CD4-positive, alpha-beta T cell treated with Interleukin-15 for 1 hour (primary cell): Measurements from ENCODE around the gene ZNF3.

Source experiments
- DNase-seq: peaks from one replicate; pipeline ENCODE4 v3.0.0-alpha.2; 2020

The ZNF3 gene

DNA sequence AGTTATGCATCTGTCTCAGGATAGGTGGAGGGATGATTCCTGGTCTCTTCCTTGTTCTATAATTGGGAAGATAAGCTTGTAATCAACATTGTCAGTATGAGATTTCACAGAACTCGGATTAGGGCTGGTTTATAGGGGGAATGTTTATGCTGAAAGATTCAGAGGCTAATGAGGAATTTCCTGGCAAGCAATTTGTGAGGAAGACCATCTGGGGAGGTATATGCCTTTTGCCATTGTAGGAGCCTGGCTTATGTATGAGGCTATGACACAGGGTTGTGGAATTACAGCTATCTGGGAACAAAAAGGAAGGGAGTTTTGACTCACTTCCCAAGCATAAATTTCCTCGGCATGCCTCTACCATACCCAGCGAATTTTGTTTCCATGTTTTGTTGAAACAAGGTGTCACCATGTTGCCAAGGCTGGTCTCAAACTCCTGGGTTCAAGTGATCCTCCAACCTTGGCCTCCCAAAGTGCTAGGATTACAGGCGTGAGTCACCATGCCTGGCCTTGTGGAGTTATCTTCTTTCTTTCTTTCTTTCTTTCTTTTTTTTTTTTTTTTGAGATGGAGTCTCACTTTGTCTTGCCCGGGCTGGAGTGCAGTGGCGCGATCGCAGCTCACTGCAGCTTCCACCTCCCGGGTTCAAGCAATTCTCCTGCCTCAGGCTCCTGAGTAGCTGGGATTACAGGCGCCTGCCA lies 5.7 kb upstream of the ZNF3 start:
- DNase-seq = no peak

DNA sequence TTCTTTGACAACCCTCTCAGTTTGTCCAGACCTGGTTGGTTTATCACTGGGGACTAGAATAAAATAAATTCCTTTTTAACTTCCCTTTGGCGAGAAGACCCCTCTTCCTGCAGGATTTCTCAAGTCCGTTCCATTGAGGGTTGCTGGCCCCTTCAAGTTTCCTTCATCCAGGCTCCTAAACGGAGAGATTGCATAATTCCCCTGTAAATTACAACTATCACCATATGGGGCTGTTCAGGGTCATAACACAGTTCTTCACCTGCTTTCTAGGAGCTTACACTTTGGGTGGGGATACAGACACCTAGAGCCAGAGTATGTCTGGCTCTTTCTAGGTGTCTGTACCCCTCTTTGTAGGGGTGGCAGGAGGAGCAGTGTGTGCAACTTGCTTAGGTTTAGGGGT lies 4.0 kb upstream of the ZNF3 start:
- no peak for DNase-seq

DNA sequence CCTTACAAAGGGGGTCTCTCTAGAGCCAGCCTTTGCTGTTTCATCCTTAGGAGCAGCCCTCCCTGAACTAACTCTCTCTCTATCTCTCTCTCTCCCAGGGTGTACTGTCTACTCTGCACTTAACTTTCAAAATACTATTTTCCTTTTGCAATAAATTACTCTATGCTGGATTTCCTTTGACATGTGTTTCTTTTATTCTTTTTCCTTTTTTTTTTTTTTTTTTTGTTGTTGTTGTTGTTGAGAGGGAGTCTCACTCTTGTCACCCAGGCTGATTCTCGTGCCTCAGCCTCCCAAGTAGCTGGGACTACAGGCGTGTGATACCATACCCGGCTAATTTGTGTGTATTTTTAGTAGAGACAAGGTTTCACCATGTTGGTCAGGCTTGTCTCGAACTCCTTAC lies 1.5 kb upstream of the ZNF3 start:
- no peak for DNase-seq

DNA sequence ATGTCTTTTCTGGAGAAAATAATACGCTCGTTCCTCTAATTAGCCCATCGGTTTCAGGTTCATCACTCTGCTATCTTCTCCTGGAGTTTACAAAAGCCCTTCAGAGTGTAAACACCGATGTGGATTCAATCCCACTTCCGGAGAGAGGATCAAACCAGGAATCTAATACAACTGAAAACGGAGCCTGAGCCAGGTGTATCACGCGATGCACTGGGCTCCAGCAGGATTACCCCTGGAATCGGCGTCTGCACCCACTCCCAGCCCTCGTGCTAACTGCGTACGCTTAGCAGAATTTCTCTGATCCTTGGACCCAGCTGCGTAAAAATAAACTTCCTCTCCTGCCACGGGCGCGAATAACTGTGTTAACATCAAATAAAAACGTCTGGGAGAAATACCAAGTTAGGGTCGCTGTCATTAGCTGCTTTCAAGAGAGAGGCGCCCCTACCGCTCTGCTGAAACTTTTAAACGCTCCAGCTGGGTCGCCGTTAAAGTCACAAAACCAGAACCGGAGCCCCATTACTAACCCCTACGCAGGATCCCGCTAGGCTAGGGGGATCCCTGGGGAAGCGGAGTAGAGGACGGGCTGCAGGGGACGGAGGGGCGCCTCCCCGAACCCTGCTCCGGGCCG lies 502 bp downstream of the ZNF3 start:
- DNase-seq = no peak

DNA sequence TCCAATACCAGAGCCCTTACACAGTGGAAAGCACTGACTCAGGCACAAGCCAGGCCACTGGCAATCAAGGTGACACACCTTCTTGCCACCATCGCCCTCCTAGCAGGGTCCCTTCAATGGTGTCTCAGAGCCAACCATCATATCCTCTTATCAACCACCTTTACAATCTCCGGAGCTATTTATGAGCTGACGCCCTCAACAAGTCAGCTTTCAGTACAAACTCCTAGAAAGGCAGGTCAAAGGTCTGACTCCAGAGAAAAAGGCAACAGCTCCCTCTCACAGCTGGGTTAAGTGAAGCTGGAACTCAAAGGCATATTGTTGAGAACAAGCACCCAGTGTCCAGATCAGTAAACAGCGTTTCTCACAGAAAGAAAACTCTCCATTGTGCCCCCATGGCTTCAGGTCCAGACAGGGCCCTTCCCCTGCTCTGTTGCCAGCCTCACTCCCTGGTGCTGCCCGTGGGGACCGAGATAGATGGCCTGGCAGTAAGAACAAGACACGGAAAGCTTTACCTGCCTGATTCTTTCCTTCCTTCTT lies 2.4 kb downstream of the ZNF3 start:
- no peak for DNase-seq

DNA sequence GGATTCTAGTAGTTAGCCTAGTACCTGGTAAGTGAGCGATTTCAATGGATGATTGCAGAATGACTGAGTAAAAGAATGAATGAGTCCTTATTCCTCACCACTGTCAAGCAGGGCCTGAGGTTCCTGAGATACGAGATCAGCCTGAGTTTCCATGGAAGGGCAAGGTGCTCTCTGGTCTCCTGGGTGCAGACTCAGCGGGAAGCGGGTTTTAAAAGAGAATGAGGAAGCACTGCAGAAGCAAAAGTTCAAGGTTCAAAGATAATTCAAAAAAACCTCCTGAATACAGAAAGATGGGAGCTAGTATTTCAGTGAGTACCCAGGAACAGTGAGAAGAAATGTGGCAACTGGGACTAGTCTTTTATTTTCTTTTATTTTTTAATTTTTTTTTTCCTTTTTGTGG lies 4.3 kb downstream of the ZNF3 start:
- DNase-seq = no peak

DNA sequence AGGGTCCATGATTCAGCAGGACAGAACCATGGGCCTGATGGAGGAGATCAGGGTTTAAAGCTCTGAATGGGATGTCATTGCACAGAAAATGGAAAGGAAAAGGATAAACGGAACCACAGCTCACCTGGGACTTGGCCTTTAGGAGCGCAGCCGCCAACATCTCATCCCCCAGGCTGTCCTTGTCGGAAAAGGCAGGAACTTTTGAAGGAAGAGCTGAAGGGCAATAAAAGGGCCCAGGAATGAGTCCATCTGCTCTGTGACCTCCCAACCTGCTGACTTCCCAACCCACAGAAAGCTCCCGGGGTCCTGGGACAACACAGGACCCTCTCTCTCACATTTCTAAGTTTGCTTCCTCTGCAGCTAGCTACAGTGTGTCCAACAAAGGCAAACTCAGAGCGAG lies 6.1 kb downstream of the ZNF3 start:
- DNase-seq = no peak

DNA sequence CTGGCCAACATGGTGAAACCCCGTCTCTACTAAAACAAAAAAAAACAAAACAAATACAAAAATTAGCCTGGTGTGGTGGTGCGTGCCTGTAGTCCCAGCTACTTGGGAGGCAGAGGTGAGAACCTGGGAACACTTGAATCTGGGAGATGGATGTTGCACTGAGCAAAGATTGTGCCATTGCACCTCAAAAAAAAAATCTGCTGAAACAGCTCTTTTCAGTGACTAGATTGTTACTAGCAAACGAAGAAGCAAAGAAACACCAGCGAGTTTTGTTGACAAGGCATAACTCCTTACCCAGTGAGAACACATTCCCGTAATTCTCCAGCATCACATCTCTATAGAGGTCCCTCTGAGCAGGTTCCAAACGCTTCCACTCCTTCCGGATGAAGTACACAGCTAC lies 6.7 kb downstream of the ZNF3 start:
- no peak for DNase-seq

DNA sequence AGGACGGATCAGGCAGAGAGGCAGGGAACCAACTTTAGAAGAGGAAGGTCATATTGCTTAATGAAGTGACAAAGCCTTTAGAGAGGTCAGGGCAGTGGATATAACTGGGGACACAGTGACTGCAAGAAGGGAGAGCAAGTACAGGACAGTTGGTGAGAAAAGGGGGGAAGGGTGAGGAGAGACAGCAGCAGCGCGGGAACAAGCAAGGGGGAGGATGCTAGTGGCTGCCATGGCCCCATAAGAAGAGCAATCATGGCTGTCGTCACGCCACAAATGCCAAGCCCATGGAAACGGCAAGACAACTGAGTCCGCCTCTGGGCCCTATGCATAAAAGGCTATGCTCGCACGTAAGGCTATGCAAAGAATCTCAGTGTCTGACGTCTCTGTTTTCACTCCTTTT lies 9.1 kb downstream of the ZNF3 start:
- no peak for DNase-seq

DNA sequence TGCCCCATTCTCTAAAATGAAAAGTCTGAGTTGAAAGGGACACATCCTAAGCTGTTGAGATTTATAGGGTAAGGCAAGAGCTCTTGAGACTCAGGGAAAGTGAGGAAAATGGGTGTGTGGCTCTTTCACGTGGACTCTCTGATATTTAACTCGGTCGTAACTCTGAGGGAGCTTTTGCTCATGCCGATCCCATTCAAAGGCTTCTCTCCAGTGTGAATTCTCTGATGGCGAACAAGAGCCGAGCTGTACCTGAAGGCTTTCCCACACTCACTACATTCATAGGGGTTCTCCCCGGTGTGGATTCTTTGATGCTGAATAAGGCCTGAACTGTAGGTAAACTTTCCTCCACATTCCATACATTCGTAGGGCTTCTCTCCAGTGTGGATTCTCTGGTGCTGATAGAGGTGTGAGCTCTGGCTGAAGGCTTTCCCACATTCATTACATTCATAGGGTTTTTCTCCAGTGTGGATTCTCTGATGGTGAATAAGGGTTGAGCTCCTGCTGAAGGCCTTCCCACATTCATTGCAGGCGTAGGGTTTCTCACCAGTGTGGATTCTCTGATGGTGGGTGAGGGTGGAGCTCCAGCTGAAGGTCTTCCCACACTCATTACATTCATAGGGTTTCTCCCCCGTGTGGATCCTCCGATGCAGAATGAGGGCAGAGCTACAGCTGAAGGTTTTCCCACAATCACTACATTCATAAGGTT lies 10.4 kb downstream of the ZNF3 start:
- DNase-seq = no peak

DNA sequence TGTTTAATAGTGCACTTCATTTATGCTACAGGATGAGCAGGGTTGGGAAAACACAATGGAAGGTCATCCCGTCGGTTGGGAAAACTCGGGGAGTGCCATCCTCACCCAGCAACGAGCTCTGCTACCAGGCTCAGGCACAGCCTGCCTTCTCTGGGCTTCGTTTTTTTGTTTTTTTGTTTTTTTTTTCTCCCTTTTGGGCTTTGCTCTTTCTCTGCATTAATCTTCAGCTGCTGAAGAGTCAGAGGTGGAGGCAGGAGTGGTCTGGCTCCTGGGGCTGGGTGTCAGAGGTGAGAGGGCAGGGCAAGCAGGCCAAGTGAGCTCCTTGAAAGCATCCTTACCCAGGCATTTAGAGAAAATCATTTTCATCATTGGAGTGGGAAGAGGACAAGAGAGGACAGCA lies 11.5 kb downstream of the ZNF3 start:
- DNase-seq = no peak

DNA sequence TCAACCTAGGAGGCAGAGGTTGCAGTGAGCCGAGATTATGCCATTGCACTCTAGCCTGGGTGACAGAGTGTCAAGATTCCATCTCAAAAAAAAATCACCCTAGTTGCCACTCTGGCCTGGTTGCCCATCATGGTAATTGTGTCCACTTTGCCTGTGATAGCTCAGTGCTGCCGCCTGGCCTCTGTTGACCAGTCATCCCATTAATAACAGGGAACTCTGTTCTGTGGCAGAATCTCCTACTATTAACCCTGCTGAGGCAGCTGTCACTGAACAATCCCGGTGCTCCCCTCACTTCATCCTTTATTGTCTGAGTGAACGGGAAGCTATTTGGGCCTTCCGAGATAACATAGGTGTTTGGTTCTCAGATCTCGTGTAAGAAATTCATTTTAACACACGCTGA lies 14.6 kb downstream of the ZNF3 start:
- no peak for DNase-seq

DNA sequence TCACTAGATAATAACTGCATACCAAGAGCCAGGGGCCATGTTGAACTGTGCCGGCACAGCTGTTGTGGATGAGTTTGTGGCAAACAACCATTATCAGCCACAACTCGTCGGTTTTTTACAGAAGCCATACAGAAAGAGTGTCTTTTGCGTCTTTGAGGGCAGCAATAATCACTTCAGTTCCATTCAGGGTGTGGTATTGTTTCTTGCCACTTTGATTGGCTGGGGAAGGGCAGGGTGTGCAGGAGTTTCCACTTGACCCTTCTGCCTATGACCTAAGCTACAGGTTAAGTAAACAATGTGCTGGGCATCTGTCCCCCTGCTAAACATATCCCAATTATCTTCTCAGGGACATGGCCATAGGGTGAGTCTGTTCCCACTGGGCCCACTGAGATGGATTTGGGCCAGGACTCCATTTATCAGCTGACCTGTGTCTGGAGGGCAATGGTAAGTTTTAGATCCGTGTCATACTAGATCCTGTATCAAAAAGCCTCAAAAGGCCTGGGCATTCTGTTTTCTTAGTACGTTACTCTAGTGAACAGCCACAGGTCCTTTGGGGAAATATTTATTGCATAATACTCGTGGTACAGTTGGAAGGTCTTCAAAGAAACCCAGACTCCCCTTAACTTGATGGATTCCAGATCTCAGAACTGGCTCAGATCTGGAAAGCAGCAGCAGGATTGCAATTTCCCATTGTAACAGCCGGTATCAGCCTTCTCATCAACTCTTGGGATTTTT lies 15.9 kb downstream of the ZNF3 start:
- no peak for DNase-seq

DNA sequence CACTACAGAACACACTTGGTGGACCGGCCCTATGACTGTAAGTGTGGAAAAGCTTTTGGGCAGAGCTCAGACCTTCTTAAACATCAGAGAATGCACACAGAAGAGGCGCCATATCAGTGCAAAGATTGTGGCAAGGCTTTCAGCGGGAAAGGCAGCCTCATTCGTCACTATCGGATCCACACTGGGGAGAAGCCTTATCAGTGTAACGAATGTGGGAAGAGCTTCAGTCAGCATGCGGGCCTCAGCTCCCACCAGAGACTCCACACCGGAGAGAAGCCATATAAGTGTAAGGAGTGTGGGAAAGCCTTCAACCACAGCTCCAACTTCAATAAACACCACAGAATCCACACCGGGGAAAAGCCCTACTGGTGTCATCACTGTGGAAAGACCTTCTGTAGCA lies 17.4 kb downstream of the ZNF3 start:
- no peak for DNase-seq

DNA sequence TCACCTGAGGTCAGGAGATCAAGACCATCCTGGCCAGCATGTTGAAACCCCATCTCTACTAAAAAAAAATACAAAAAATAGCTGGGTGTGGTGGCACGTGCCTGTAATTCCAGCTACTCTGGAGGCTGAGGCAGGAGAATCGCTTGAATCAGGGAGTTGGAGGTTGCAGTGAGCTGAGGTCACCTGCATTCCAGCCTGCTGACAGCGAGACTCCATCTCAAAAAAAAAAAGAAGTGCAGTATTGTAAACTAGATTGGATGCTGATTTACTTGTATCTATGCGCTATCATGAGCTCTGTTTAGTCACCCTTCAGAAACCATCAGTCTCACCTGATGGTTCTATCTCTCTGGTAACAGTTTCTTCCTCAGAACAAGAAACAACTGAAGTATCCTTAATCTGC lies 18.1 kb downstream of the ZNF3 start:
- DNase-seq = no peak

DNA sequence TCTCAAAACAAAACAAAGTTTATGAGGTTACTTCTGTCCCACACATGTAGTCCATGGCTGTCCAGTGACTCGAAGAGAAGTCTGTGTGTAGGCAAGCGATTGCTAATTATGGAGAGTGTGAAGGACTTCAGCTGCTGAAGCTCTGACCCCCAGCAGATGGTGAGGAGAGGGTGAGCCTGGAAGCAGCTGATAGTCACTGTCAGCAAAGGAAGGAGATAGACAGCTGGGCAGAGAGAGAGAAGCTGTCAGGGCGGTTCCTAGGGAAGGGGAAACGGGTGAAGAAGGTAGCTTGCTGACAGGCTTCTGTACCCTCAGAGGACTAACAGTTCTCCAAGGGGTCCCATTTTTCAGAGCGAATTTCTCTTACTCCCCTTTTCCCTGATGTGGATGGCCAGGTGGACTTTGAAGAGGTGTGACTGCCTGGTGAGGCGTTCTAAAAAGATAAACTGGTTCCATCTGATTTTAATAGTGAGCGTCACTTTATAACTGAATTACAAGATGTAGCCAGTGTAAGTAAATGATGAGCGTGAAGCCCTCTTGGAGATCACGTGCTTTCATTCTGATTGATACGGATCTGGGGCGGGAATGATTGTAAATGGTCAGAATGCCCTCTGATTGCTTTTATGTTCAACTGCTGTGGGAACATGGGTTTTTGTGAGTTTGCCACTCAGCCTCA lies 19.9 kb downstream of the ZNF3 start:
- DNase-seq = no peak

DNA sequence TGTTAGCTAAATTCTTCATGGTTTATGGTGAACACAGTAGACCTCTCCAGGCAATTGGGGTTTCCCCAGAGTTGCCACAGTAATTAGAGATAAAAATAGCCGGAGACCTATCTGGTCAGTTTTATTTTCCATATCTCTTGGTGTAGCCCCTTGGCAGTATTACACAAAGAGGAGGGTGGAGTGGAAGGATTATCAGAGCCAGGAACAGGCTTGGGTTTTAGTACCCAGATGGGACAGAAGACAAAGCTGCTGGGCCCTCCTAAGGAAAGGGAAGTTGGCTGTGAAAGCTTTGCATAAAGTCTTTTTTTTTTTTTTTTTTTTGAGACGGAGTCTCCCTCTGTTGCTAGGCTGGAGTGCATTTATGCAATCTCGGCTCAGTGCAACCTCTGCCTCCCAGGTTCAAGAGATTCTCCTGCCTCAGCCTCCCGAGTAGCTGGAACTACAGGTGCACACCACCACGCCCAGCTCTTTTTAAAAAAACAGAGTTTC lies 22.2 kb downstream of the ZNF3 start:
- no peak for DNase-seq

DNA sequence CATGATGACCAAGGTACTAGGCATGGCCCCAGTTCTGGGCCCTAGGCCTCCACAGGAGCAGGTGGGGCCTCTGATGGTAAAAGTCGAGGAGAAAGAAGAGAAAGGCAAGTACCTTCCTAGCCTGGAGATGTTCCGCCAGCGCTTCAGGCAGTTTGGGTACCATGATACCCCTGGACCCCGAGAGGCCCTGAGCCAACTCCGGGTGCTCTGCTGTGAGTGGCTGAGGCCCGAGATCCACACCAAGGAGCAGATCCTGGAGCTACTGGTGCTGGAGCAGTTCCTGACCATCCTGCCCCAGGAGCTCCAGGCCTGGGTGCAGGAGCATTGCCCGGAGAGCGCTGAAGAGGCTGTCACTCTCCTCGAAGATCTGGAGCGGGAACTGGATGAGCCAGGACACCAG lies 24.5 kb downstream of the ZNF3 start:
- no peak for DNase-seq

DNA sequence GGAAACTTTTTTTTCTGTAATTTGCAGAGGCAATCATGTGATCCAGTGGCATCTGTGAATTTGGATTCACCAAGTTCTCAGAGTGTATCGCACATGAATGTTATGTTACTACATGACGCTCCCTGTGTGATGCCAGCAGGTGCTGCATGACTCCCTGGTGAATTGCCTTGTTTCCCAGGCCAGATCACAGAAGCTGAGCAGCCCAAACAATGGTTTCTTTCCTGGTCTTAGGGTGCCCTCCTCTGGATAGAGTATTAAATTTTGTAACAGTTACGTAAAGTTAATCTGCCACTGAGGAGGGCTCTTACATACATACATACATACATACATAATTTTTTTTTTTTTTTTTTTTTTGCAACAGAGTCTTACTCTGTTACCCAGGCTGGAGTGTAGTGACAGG lies 28.3 kb downstream of the ZNF3 start:
- DNase-seq = peak; percentile 18

DNA sequence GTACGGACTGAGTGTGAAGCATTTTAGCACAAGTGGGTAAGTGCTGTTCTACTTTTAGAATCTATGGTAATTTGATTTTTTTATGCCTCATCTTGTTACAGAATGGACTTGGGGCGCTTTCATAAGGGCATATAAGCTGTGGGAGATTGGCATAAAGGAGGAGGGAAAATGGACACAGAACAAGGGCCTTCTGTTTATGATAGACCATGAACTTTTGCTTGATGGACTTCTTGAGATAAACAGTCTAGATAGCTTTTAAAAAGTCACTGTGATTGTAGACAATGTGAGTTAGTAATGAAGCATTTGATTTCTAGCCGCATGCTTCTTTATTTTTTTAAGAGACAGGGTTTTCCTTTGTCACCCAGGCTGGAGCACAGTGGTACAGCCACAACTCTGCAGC lies 29.9 kb downstream of the ZNF3 start:
- no peak for DNase-seq

DNA sequence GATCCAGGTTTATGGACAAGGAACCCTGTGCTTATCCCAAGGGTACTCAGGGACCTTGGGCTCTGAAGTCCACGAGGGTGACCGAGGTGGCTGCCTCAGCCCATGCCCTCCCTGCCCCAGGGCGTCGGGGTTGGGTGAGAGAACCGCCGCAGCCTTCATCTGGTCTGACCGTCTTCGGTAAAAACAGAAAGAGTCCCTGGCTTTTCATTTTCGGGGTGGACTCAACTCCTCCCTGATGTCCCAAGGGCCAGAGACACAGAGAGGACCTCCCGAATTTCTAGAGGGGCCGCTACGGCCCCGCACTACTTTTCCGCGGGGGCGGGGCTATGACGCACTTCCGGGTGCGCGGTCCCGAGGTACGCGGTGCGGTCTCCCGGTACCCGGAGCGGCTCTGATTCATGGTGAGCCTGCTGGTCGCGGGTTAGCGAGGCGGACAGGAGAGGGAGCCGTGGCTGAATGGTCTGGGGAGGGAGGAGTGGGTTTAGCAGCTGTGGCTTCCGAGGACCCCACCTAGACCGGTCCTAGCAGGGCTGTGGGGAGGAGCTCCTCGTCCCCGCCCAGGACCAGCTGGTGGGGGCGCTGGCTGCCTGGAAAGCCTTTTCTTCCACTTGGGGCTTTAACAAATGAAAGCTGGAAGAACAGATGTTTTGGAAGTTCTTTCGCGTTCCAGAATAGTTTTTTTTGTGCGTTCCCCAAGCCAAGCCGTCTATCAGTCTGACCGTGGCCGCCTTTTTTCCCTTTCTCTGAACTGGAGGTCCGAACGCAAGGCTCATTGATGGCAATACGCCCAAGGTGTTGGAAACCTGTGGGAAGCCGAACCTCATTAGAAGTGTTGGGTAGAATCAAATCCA lies 31.9 kb downstream of the ZNF3 start, which contains the start of gene ZSCAN21:
ZSCAN21 (plus strand) TSS at position 334 of the 851 bp plus-strand sequence. CDS start 7,233 bp downstream, outside the sequence.
- peak; percentile 84 for DNase-seq

DNA sequence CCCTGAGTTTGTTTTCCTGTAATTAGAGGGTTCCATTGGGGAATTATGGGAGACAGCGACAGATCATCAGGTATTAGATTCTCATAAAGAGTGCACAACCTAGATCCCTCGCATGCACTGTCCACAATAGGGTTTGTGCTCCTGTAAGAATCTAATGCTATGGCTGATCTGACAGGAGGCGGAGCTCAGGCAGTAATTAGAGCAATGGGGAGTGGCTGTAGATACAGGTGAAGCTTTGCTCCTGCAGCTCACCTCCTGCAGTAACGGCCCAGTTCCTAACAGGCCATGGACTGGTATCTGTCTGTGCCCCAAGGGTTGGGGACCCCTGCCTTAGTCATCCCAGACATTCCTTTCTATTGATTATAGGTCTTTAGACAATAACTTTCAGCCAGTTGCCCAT lies 32.8 kb downstream of the ZNF3 start:
- DNase-seq = no peak
